GM10248 (cell line): ENCODE data around the gene THBS1.

Source experiments
- CTCF ChIA-PET: fragments of 300-600 bp; sonication (Branson Sonifier 250); formaldehyde crosslinking; extraction: SDS; loops from one replicate; lab custom pipeline; 2021; ENCODE audit warnings: antibody characterized with exemption; lab: Yijun Ruan, JAX
- POLR2A ChIA-PET: fragments of 350-650 bp; sonication (Branson Sonifier 250); formaldehyde crosslinking; extraction: SDS; loops from one replicate; lab custom pipeline; 2020; ENCODE audit warnings: antibody characterized with exemption; lab: Yijun Ruan, JAX
- DNase-seq: peaks from one replicate; pipeline ENCODE4 v3.0.0; 2012; ENCODE audit errors: extremely low spot score
- TF ChIP-seq, protein P1 (sequence below): IDR thresholded peaks from 2 replicates; pipeline ENCODE4 v1.5.1; 2012; ENCODE audit warnings: mild to moderate bottlenecking, low read depth; ENCODE audit errors: extremely low read depth, missing control alignments, control extremely low read depth

THBS1 gene

DNA sequence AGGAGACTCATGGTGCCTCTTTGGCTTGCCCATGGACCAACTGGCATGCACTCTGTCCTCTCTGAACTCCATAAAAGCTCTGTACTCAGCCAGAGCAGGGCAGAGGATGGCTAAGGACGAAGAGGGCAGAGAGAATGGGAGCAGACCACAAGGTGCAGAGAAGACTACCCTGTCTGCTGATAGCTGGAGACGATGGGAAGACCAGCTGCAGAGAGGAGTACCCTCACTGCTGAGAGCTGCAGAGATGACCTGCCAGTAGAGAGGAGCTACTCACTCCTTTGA lies 65.0 kb downstream of the THBS1 start:
- ChIA-PET POLR2A (no interaction called here), CTCF (interaction anchor here (2.1 kb wide), 1 partner anchor 40 kb away, joined by 6 read pairs; no protein-coding TSS in a partner anchor)

DNA sequence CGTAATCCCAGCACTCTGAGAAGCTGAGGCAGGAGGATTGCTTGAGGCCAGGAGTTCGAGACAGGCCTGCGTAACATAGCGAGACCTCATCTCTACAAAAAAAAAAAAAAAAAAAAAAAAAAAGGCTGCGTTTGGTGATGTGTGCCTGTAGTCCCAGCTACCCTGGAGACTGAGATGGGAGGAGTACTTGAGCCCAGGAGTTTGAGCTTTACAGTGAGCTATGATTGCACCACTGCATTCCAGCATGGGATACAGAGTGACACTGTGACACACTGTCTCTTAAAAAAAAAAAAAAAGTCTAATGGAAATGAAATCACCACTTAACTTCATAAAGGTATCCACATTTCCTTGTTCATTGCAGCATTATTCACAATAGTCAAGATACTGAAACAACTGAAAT lies 65.5 kb downstream of the THBS1 start:
- POLR2A ChIA-PET, result interaction anchor here (0.6 kb wide), 1 partner anchor 24 kb away, joined by 5 read pairs; no protein-coding TSS in a partner anchor
- DNase-seq, result no peak
- TF ChIP-seq, protein P1, sequence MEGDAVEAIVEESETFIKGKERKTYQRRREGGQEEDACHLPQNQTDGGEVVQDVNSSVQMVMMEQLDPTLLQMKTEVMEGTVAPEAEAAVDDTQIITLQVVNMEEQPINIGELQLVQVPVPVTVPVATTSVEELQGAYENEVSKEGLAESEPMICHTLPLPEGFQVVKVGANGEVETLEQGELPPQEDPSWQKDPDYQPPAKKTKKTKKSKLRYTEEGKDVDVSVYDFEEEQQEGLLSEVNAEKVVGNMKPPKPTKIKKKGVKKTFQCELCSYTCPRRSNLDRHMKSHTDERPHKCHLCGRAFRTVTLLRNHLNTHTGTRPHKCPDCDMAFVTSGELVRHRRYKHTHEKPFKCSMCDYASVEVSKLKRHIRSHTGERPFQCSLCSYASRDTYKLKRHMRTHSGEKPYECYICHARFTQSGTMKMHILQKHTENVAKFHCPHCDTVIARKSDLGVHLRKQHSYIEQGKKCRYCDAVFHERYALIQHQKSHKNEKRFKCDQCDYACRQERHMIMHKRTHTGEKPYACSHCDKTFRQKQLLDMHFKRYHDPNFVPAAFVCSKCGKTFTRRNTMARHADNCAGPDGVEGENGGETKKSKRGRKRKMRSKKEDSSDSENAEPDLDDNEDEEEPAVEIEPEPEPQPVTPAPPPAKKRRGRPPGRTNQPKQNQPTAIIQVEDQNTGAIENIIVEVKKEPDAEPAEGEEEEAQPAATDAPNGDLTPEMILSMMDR, result no peak
- CTCF ChIA-PET, result interaction anchor here (2.1 kb wide), 1 partner anchor 40 kb away, joined by 6 read pairs; no protein-coding TSS in a partner anchor

More for the DNA sequence above, 65.0 kb downstream of the THBS1 start:
- no peak for DNase-seq
- TF ChIP-seq, protein P1, result no peak
